ENCODE measurements around the gene ONECUT3. TPM values are rescaled to one million over a fixed set of nuclear protein-coding genes. Genes with fewer than 3 reads are reported as not detected.

Gene ONECUT3
- total and polyA plus RNA-seq, 2 of the 4 experiments (the other 2 are of a cell fraction): not detected

- in situ Hi-C loops (cut with MboI; ENCODE audit: low sequenced_read_pairs): no loop called here
- Histone ChIP-seq H4K5ac (ENCODE audit: low read depth, low read length) (no peak overlapping the region), H3K4me3 (ENCODE audit: insufficient read depth, low read depth, low read length) (no peak overlapping the region), H3K27ac (ENCODE audit: insufficient read depth, low read length) (no peak overlapping the region), H2BK20ac (ENCODE audit: low read depth, low read length) (no peak overlapping the region), H3K18ac (ENCODE audit: low read depth, low read length) (no peak overlapping the region), H2BK5ac (ENCODE audit: low read depth, low read length, poor library complexity, severe bottlenecking) (no peak overlapping the region), H2BK15ac (ENCODE audit: low read depth, low read length) (no peak overlapping the region), H3K9me3 (ENCODE audit: control insufficient read depth, insufficient read depth, low read length) (peaks cover 4% of the 10 kb centered on the region; the same call in 1 of the 2 replicates), H3K4ac (ENCODE audit: low read depth, low read length) (no peak overlapping the region), H2BK120ac (ENCODE audit: low read depth, low read length) (no peak overlapping the region), H3K56ac (ENCODE audit: extremely low read depth, insufficient read depth, low read length) (no peak overlapping the region), H3K36me3 (ENCODE audit: control insufficient read depth, insufficient read depth, low read length) (no peaks in the 10 kb centered on the region), H2AFZ (replicated peaks; ENCODE audit: low read length, poor library complexity) (no peak overlapping the region), H4K20me1 (ENCODE audit: insufficient read depth, low read length) (no peaks in the 10 kb centered on the region), H4K8ac (ENCODE audit: low read depth in 2 of 2, low read length in 2 of 2) (no peak overlapping the region), H2AK5ac (ENCODE audit: low read depth, low read length) (no peak overlapping the region), H4K91ac (ENCODE audit: insufficient read depth, low read depth, low read length) (no peak overlapping the region), H3K79me1 (ENCODE audit: low read depth in 1 of 2, low read length in 2 of 2) (no peaks in the 10 kb centered on the region), H3K9ac (ENCODE audit: low read depth, low read length) (no peak overlapping the region), H3K9me1 (ENCODE audit: insufficient read depth, low read length) (no peaks in the 10 kb centered on the region), H3K23ac (ENCODE audit: low read depth, low read length) (no peak overlapping the region), H2AK9ac (replicated peaks; ENCODE audit: low read depth, low read length, poor library complexity) (no peak overlapping the region), H3K4me1 (ENCODE audit: control insufficient read depth, insufficient read depth, low read length) (no peaks in the 10 kb centered on the region), H3K27me3 (ENCODE audit: control insufficient read depth, insufficient read depth, low read length) (peaks cover 43% of the 10 kb centered on the region), H3K14ac (replicated peaks; ENCODE audit: low read depth, low read length) (no peak overlapping the region), H3K4me2 (ENCODE audit: low read depth, low read length) (no peak overlapping the region)
- BruUV-seq (replicated peaks): no TSS peak
- ATAC-seq (ENCODE audit: low read depth) (no peak), DNase-seq (no peak)
- CTCF ChIA-PET: no interaction called here
- 27% methylated on average over 3 of the region's 13 CpGs; no CpG with 5 or more reads in 1 of the 2 experiments for WGBS, 2 experiments (ENCODE audit: extremely low coverage in 2 of 2, insufficient read length in 1 of 2)
- intact Hi-C loops (cut with micrococcal nuclease): no loop called here
- dilution Hi-C loops (cut with HindIII; ENCODE audit: low sequenced_read_pairs, unreplicated experiment): no loop called here
- POLR2A ChIA-PET (ENCODE audit: unreplicated experiment): no interaction called here
- no peak for TF ChIP-seq USF2 (IDR thresholded peaks at IDR 0.05; ENCODE audit: low read depth, low read length)
- TF ChIP-seq, protein P1, sequence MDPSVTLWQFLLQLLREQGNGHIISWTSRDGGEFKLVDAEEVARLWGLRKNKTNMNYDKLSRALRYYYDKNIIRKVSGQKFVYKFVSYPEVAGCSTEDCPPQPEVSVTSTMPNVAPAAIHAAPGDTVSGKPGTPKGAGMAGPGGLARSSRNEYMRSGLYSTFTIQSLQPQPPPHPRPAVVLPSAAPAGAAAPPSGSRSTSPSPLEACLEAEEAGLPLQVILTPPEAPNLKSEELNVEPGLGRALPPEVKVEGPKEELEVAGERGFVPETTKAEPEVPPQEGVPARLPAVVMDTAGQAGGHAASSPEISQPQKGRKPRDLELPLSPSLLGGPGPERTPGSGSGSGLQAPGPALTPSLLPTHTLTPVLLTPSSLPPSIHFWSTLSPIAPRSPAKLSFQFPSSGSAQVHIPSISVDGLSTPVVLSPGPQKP (IDR thresholded peaks at IDR 0.05; ENCODE audit: borderline replicate concordance, low read depth, low read length): no peak
- TF ChIP-seq RFX5 (IDR thresholded peaks at IDR 0.05; ENCODE audit: low read depth, low read length): no peak
- TF ChIP-seq FOS (IDR thresholded peaks at IDR 0.05; ENCODE audit: low read depth, low read length): no peak
- TF ChIP-seq CEBPB (IDR thresholded peaks at IDR 0.05; ENCODE audit: low read depth, low read length): no peak
- no peak for TF ChIP-seq SMC3 (IDR thresholded peaks at IDR 0.05; ENCODE audit: low read depth, low read length)
- no peak for TF ChIP-seq POLR2A (IDR thresholded peaks at IDR 0.05; ENCODE audit: low read depth, low read length)
Measured at GRCh38 chr19:1715540-1715939, 37.8 kb upstream of the ONECUT3 start.
